C4-2B (cell line): ENCODE data around the gene GTF2F1.

Experiments used
- ZFX ChIP-seq: fragments of 450-650 bp; IDR thresholded peaks from 2 replicates; pipeline ENCODE4 v1.6.1; 2017
- TF ChIP-seq, protein P1 (sequence below): fragments of 450-650 bp; conservative IDR thresholded peaks from 2 replicates; pipeline ENCODE4 v1.5.1; 2017; ENCODE audit warnings: mild to moderate bottlenecking

DNA sequence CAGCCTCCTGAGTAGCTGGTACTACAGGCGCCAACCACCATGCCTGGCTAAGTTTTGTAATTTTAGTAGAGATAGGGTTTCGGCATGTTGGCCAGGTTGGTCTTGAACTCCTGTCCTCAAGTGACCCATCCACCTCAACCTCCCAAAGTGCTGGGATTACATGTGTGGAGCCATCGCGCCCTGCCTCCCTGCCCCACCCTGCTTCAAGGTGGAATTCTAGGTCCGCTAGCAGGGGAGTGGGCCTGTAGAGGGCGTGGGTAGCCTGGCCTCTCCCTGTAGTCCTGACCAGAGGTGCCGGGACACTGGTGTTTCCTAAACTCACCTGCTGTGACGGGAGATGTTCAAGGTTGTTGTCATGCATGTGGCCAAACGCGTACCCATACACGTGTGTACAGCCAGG, 40.2 kb upstream of the GTF2F1 start:
- TF ChIP-seq, protein P1, sequence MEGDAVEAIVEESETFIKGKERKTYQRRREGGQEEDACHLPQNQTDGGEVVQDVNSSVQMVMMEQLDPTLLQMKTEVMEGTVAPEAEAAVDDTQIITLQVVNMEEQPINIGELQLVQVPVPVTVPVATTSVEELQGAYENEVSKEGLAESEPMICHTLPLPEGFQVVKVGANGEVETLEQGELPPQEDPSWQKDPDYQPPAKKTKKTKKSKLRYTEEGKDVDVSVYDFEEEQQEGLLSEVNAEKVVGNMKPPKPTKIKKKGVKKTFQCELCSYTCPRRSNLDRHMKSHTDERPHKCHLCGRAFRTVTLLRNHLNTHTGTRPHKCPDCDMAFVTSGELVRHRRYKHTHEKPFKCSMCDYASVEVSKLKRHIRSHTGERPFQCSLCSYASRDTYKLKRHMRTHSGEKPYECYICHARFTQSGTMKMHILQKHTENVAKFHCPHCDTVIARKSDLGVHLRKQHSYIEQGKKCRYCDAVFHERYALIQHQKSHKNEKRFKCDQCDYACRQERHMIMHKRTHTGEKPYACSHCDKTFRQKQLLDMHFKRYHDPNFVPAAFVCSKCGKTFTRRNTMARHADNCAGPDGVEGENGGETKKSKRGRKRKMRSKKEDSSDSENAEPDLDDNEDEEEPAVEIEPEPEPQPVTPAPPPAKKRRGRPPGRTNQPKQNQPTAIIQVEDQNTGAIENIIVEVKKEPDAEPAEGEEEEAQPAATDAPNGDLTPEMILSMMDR: no peak
- TF ChIP-seq ZFX: no peak
